Glutamatergic neuron (in vitro differentiated cells): ENCODE measurements around the gene FCN2. TPM values are rescaled to one million over a fixed set of nuclear protein-coding genes. Genes with fewer than 3 reads are reported as not detected.

ENCODE experiments used
- DNase-seq: peaks from one replicate; pipeline ENCODE4 v3.0.0; 2022
- H3K27ac Mint-ChIP-seq: one replicate; pipeline ENCODE4 v1.8.0; 2020; ENCODE audit warnings: mild to moderate bottlenecking, mixed read lengths, inconsistent platforms; ENCODE audit not compliant: unreplicated experiment
- H3K27me3 Mint-ChIP-seq: one replicate; pipeline ENCODE4 v1.8.0; 2020; ENCODE audit warnings: mild to moderate bottlenecking, moderate library complexity, mixed read lengths, inconsistent platforms; ENCODE audit not compliant: unreplicated experiment
- H3K36me3 Mint-ChIP-seq: one replicate; pipeline ENCODE4 v1.8.0; 2020; ENCODE audit warnings: mild to moderate bottlenecking, mixed read lengths, inconsistent platforms; ENCODE audit not compliant: unreplicated experiment
- H3K4me1 Mint-ChIP-seq: one replicate; pipeline ENCODE4 v1.8.0; 2020; ENCODE audit warnings: mild to moderate bottlenecking, low read depth, mixed read lengths, inconsistent platforms; ENCODE audit not compliant: unreplicated experiment
- H3K4me3 Mint-ChIP-seq: one replicate; pipeline ENCODE4 v1.8.0; 2020; ENCODE audit warnings: mild to moderate bottlenecking, mixed read lengths, inconsistent platforms; ENCODE audit not compliant: unreplicated experiment
- H3K9me3 Mint-ChIP-seq: one replicate; pipeline ENCODE4 v1.8.0; 2020; ENCODE audit warnings: mild to moderate bottlenecking, moderate library complexity, mixed read lengths, inconsistent platforms; ENCODE audit not compliant: unreplicated experiment
- total RNA-seq: library from RNA; stranded (reverse); fragmentation: NEBNext Ultra II Directional; extraction: Animal tissue kit (Norgen Biotek cat#: 25700); gene quantifications from one replicate; pipeline ENCODE4 v1.2.1, GENCODE V29; 2021; ENCODE audit not compliant: unreplicated experiment
- TF ChIP-seq, protein P1 (sequence below): fragments of 200-600 bp; sonication (generic); IDR thresholded peaks from one replicate; pipeline ENCODE4 v1.5.0; 2021; ENCODE audit not compliant: partially characterized antibody, unreplicated experiment

The FCN2 gene
- total RNA-seq, 1 donor from 2014 or later: not detected

DNA sequence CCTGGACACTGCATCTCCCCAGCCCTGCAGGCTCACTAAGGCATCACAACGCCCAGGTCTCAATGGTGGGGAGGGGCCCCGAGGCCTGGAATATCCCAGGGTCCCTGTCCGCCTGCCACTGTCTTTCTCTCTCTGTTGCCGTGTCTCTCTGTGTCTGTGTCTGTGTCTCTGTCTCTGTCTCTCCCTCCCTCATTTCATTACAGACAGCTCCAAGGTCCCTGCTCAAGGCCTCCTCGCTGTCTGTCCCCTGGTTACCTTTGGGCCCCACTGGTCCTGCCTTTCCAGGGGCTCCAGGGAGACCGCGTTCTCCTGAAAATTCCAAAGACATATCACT lies 33.9 kb downstream of the FCN2 start:
- Mint-ChIP-seq H3K27ac (no peak overlapping the region), H3K27me3 (peaks cover 5% of the 10 kb centered on the region), H3K36me3 (peaks cover 8% of the 10 kb centered on the region), H3K9me3 (peaks cover 11% of the 10 kb centered on the region), H3K4me3 (no peak overlapping the region), H3K4me1 (peaks cover 6% of the 10 kb centered on the region)
- TF ChIP-seq, protein P1, sequence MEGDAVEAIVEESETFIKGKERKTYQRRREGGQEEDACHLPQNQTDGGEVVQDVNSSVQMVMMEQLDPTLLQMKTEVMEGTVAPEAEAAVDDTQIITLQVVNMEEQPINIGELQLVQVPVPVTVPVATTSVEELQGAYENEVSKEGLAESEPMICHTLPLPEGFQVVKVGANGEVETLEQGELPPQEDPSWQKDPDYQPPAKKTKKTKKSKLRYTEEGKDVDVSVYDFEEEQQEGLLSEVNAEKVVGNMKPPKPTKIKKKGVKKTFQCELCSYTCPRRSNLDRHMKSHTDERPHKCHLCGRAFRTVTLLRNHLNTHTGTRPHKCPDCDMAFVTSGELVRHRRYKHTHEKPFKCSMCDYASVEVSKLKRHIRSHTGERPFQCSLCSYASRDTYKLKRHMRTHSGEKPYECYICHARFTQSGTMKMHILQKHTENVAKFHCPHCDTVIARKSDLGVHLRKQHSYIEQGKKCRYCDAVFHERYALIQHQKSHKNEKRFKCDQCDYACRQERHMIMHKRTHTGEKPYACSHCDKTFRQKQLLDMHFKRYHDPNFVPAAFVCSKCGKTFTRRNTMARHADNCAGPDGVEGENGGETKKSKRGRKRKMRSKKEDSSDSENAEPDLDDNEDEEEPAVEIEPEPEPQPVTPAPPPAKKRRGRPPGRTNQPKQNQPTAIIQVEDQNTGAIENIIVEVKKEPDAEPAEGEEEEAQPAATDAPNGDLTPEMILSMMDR: no peak
- no peak for DNase-seq

DNA sequence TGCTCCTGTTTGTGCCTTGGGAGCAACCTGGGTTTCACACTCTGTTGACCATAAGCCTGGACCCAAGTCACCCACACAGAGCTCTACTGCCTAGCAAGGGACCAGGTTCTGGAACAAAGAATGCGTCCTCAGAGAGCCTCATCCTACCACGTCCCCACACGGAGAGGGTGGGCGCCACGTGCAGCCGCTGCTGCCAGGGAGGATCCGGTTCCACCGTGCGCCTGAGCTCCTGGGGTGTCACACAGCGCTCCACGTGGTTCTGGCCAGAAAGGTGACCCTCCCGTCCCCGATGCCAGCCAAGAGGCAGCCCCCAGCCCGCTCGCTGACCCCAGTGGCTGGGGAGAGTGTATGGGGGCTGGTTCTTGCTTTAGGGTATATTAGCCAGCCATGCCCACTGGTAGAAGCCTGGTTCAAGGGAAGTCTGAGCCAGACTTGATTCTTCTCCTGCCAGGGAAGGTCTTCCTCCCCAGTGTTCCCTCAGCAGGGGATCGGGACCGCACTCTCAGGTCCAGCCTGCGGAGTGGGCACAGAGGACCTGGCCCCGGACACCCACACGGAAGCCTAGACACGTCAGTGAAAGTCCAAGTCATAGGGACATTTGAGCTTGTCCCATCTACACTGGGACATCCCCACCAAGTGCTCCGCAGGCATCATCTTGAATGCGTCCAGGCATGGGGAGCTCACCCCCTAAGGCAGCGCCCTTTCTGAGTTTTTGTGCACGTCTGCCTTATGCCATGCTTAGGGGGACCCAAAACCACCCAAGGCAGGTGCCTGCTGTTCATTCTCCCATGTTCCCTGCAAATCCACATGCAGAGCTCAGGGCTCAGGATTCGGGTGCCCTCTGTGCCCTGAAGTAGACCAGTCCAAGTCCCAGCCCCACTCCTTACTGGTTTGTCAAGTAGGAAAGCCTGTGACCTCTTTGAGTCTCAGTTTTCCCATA lies 34.7 kb downstream of the FCN2 start:
- H3K27ac Mint-ChIP-seq: no peak overlapping the region
- peaks cover 14% of the 10 kb centered on the region for H3K9me3 Mint-ChIP-seq
- TF ChIP-seq, protein P1: no peak
- H3K4me1 Mint-ChIP-seq: peaks cover 6% of the 10 kb centered on the region
- DNase-seq: no peak
- peaks cover 13% of the 10 kb centered on the region for H3K36me3 Mint-ChIP-seq
- no peak overlapping the region for H3K4me3 Mint-ChIP-seq
- H3K27me3 Mint-ChIP-seq: peaks cover 4% of the 10 kb centered on the region

DNA sequence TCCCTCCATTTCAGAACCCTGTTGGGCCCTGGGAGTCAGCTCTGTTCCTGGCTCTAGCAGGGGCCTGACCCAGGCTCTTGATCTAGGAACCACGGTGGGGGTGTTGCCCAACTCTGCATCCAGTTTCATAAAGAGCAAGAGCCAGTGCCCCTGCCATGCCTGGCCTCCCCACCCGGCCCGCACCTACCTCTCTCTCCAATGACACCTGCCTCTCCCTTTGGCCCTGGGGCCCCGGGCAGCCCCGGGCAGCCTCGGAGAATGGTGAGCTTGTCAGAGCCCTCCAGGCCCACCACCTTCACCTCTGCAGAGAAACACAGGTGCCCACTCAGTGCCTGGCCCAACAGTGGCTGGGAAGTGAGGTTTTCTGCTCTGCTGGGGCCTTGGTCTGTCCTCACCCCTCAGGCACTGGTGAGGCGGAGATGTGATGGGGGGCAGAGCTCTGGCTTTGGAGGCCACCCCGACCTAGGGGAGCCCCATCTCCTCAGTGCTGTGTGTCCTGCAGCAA lies 35.6 kb downstream of the FCN2 start:
- Mint-ChIP-seq H3K9me3 (peaks cover 14% of the 10 kb centered on the region), H3K27ac (no peak overlapping the region), H3K4me1 (no peaks in the 10 kb centered on the region), H3K4me3 (no peak overlapping the region), H3K27me3 (peaks cover 1% of the 10 kb centered on the region), H3K36me3 (peaks cover 17% of the 10 kb centered on the region)
- no peak for DNase-seq
- TF ChIP-seq, protein P1: no peak

DNA sequence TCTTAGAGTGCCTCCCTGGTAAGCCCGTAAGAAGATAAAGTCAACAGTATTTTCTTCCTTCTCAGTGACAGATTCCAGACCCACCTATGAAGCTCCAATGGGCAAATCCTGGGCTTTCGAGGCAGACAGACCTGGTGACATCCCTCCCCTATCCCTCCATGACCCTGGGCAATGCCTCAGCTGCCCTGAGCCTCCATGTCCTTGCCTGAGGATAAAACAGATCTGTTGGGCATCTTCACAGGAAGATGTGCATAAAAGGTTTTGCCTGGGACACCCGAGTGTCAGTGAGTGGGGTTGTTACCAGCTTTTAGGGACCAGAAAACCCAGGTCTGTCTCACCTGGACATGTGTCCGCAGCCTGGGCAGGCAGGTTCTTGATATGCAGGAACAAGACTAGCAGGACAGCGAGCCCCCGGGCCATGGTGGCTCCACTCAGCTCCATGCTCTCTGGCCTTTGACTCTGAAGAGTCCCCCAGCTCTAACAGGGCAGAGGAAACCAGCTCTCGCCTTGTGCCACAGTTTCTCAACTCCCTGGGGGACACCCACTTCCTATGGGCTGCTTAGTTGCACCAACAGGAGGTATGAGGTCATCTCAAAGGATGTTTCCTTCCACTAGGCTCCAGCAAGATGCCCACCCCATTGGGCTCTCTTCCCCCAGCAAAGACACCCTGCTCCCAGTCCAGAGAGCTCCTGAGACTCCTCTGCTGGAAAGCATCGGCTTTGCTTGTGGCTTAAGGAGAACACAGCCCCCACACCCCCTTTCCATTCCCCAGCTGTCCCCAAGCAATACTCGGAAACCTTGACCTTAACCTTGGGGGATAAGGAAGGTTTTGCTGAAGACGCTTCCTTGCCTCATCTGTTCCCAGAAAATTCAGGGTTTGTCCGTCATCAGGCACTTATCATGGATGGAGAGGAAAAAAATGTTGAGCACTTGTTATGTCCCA lies 37.1 kb downstream of the FCN2 start, which contains the start of gene FCN1:
Gene FCN1, minus strand, starts transcription at position 482 of the 943 bp plus-strand sequence. Its CDS starts 41 bp downstream, at position 441.
- TF ChIP-seq, protein P1: no peak
- H3K36me3 Mint-ChIP-seq: peaks cover 18% of the 10 kb centered on the region
- peaks cover 13% of the 10 kb centered on the region for H3K9me3 Mint-ChIP-seq
- peaks cover 1% of the 10 kb centered on the region for H3K27me3 Mint-ChIP-seq
- H3K4me1 Mint-ChIP-seq: no peaks in the 10 kb centered on the region
- H3K4me3 Mint-ChIP-seq: no peak within 1 kb of the TSS
- no peak for DNase-seq
- H3K27ac Mint-ChIP-seq: no peak within 1 kb of the TSS
